K562 (cell line): ENCODE measurements around the gene SETD7. TPM values are rescaled to one million over a fixed set of nuclear protein-coding genes. Genes with fewer than 3 reads are reported as not detected.

Experiments
- ATAC-seq: fragments of 200-7000 bp; cut with Tn5 transposase; 3 replicates; pipeline ENCODE4 v1.9.1; 2020; ENCODE audit warnings: moderate library complexity
- BruUV-seq: library from RNA; stranded (reverse); fragments of 400-500 nt; replicated peaks from 2 replicates; lab custom pipeline; 2021; lab: Mats Ljungman, UMichigan
- CTCF ChIA-PET: fragments of 300-600 bp; formaldehyde crosslinking; extraction: SDS; loops from one replicate; lab custom pipeline; 2021; ENCODE audit warnings: low intra/inter-chr PET ratio; lab: Yijun Ruan, JAX
- POLR2A ChIA-PET: fragments of 300-600, 350-650 bp; sonication (Branson Sonifier 250); formaldehyde crosslinking; extraction: SDS; loops from one replicate; lab custom pipeline; 2021; ENCODE audit warnings: antibody characterized with exemption, inconsistent platforms; lab: Yijun Ruan, JAX
- DNase-seq, 4 experiments: peaks; one replicate each; pipeline versions ENCODE4 v3.0.0 to v3.0.0-alpha.2; 2011 to 2018; ENCODE audit warnings: low spot score in 3 of 4, mixed read lengths in 3 of 4; ENCODE audit errors: extremely low read depth in 1 of 4
- FAIRE-seq: peaks from 2 replicates; lab custom pipeline; 2011; peaks lifted over from hg19 to GRCh38; lab: Jason Lieb, UNC
- H2AFZ ChIP-seq: 2 replicates; pipeline ENCODE4 v1.6.0; 2011; ENCODE audit warnings: low read depth, low read length, control low read depth, inconsistent platforms
- H3K27ac ChIP-seq: fragments of 200-600 bp; 3 replicates; pipeline ENCODE4 v1.8.0; 2011; ENCODE audit warnings: low read depth, mild to moderate bottlenecking, control low read depth, inconsistent platforms, low read length, moderate library complexity, mixed read lengths; ENCODE audit errors: extremely low read depth
- H3K27me3 ChIP-seq, 2 experiments: fragments of 300-600 bp in 1 of 2; 2 replicates in 1 of 2; 3 replicates in 1 of 2; pipeline versions ENCODE4 v1.6.0 to v1.8.0; 2011; ENCODE audit warnings: inconsistent platforms in 2 of 2, low read length in 2 of 2, mild to moderate bottlenecking in 1 of 2, mixed read lengths in 1 of 2, moderate library complexity in 1 of 2; ENCODE audit not compliant: control insufficient read depth in 2 of 2, insufficient read depth in 2 of 2
- H3K36me3 ChIP-seq: fragments of 300-600 bp; 3 replicates; pipeline ENCODE4 v1.8.0; 2011; ENCODE audit warnings: mild to moderate bottlenecking, low read length, inconsistent platforms; ENCODE audit not compliant: control insufficient read depth, insufficient read depth
- H3K4me1 ChIP-seq, 2 experiments: fragments of 200-600 bp in 1 of 2; replicated peaks in 1 of 2; 2 replicates in 1 of 2; 3 replicates in 1 of 2; pipeline versions ENCODE4 v1.5.1 to v1.8.0; 2011; ENCODE audit warnings: inconsistent platforms in 2 of 2, low read length in 2 of 2, mild to moderate bottlenecking in 1 of 2, mixed read lengths in 1 of 2, moderate library complexity in 1 of 2; ENCODE audit not compliant: control insufficient read depth in 2 of 2, insufficient read depth in 2 of 2
- H3K4me2 ChIP-seq: 2 replicates; pipeline ENCODE4 v1.6.1; 2011; ENCODE audit warnings: low read length, control low read depth, inconsistent platforms, mixed read lengths; ENCODE audit not compliant: insufficient read depth
- H3K4me3 ChIP-seq: fragments of 200-600 bp; sonication (generic), shearing (Covaris generic); 2 replicates; pipeline ENCODE4 v1.5.1; 2016; ENCODE audit warnings: control low read depth, inconsistent platforms
- H3K79me2 ChIP-seq: fragments of 200-600 bp; 3 replicates; pipeline ENCODE4 v1.8.0; 2011; ENCODE audit warnings: low read length, inconsistent platforms; ENCODE audit not compliant: control insufficient read depth, insufficient read depth
- H3K9ac ChIP-seq, 2 experiments: 2 replicates each; pipeline versions ENCODE4 v1.6.0 to v1.6.1; 2011; ENCODE audit warnings: low read depth in 2 of 2, low read length in 2 of 2, control low read depth in 1 of 2, inconsistent platforms in 1 of 2, mild to moderate bottlenecking in 1 of 2, mixed read lengths in 1 of 2; ENCODE audit not compliant: insufficient read depth in 1 of 2
- H3K9me1 ChIP-seq: one replicate; pipeline ENCODE4 v1.6.0; 2011; ENCODE audit warnings: inconsistent platforms, mild to moderate bottlenecking, low read length, moderate library complexity; ENCODE audit not compliant: control insufficient read depth, insufficient read depth
- H3K9me3 ChIP-seq: replicated peaks from 2 replicates; pipeline ENCODE4 v1.5.1; 2011; ENCODE audit warnings: low read depth, low read length, inconsistent platforms; ENCODE audit not compliant: control insufficient read depth, insufficient read depth
- H4K20me1 ChIP-seq: replicated peaks from 2 replicates; pipeline ENCODE4 v1.6.1; 2011; ENCODE audit warnings: low read length, inconsistent platforms, mixed read lengths; ENCODE audit not compliant: control insufficient read depth, insufficient read depth
- ELF1 ChIP-seq: fragments of 200-800 bp; sonication (Bioruptor generic); IDR thresholded peaks from 2 replicates; pipeline ENCODE4 v1.6.1; 2016; ENCODE audit warnings: missing genetic modification characterization, missing compliant biosample characterization
- GTF2E2 ChIP-seq: fragments of 200-800 bp; sonication (Bioruptor generic); IDR thresholded peaks from 2 replicates; pipeline ENCODE4 v1.6.1; 2016; ENCODE audit warnings: missing genetic modification characterization, missing compliant biosample characterization
- JUN ChIP-seq, 2 experiments: sonication (generic) in 1 of 2; formaldehyde crosslinking in 1 of 2; IDR thresholded peaks; 2 replicates each; pipeline versions ENCODE4 v1.6.1 to v1.8.0; 2012 to 2022; ENCODE audit warnings: borderline replicate concordance in 2 of 2, mild to moderate bottlenecking in 2 of 2, improper control_type of control experiment in 1 of 2, low read depth in 1 of 2, low read length in 1 of 2, missing genetic modification reagents in 1 of 2
- KDM1A ChIP-seq, 2 experiments: fragments of 450-650 bp; IDR thresholded peaks; 2 replicates each; pipeline ENCODE4 v1.6.1; 2016; ENCODE audit warnings: mild to moderate bottlenecking in 2 of 2
- LCOR ChIP-seq: sonication (generic); formaldehyde crosslinking; IDR thresholded peaks from 2 replicates; pipeline ENCODE4 v1.8.0; 2022; ENCODE audit warnings: mild to moderate bottlenecking, missing genetic modification reagents
- RBM25 ChIP-seq: fragments of 200-400 bp; formaldehyde crosslinking; IDR thresholded peaks from 2 replicates; pipeline ENCODE4 v1.6.1; 2018; ENCODE audit warnings: low read length, low read depth, moderate library complexity; ENCODE audit not compliant: severe bottlenecking
- SMAD3 ChIP-seq: fragments of 450-650 bp; formaldehyde crosslinking; conservative IDR thresholded peaks from 2 replicates; pipeline ENCODE4 v1.4.0; 2020; ENCODE audit warnings: mild to moderate bottlenecking
- WGBS: fragments of 100-300 bp; shearing (Covaris generic); methylation state at CpG from one replicate; pipeline ENCODE4 v1.1.6; 2016; ENCODE audit warnings: low coverage, mixed read lengths; ENCODE audit not compliant: insufficient coverage; ENCODE audit errors: missing lambda C conversion rate; 5-methylcytosine and 5-hydroxymethylcytosine counted together
- in situ Hi-C: fragments of 300-500 bp; cut with MboI; formaldehyde crosslinking; loops from 4 replicates; pipeline ENCODE4 v1.15.0; 2018; ENCODE audit warnings: inconsistent platforms, mixed read lengths
- intact Hi-C: fragments of 100-400 bp; cut with micrococcal nuclease; formaldehyde crosslinking; loops from 2 replicates; pipeline ENCODE4 v1.14.2; 2022
- polyA plus RNA-seq, 8 experiments: library from polyadenylated mRNA; depleted of rRNA in 4 of 8; stranded (reverse) in 5 of 8; unstranded in 3 of 8; fragments of >200 nt; fragmentation: Nextera tagmentation in 2 of 8; fragmentation: Illumina TruSeq in 1 of 8; extraction: Ambion mirVana in 2 of 8; extraction: Trizol in 1 of 8; gene quantifications; 2 replicates each; pipeline versions ENCODE4 v1.2.1 to v1.2.3, GENCODE V29; 2011 to 2014; ENCODE audit warnings: inconsistent platforms in 1 of 8, missing spikeins in 1 of 8
- total RNA-seq, 7 experiments: library from RNA; depleted of rRNA in 6 of 7; stranded (reverse); fragments of >200 nt in 6 of 7; fragmentation: Illumina TruSeq in 2 of 7; extraction: Trizol in 2 of 7; gene quantifications; 2 replicates each; pipeline versions ENCODE4 v1.2.1 to v1.2.3, GENCODE V29; 2011 to 2021; ENCODE audit warnings: low replicate concordance in 1 of 7

SETD7 gene
- total and polyA plus RNA-seq, 9 of the 15 experiments (the other 6 are each of a cell fraction or from before 2014, with no cell fraction given): 0.37 to 2.4 (median 1.7) TPM

DNA sequence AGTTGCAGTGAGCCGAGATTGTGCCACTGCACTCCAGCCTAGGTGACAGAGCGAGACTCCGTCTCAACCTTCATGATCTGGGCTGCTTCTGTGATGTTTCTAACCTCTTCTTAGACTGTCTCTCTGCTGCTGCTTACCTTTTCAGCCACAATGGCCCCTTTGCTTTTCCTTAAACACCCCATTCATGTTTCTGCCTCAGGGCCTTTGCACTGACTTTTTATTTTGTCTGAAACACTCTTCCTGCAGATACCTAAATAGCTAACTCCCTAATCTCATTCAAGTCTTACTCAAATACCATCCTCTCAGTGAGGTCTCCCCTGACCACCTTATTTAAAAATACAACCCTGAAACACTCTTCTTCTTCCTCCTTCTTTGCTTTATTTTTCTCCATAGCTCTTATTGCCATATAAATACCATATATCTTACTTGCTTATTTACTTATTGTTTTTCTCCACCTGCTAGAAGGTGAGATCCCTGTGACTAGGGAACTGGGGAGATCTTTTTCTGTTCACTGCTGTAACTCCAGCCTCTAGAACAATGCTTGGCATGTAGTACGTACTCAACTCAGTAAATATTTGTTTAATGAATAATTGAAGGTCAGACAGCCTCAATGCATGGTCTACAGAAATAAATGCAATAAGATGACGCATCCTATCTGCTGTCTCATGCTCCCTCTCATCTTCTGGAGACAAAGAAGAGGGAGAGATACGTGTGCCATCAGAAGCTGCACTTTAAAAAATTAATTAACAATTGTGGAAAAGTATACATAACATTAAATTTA lies 43.8 kb upstream of the SETD7 start:
- Histone ChIP-seq H3K4me1 (no peaks in the 10 kb centered on the region), H3K9me1 (no peaks in the 10 kb centered on the region), H4K20me1 (no peaks in the 10 kb centered on the region), H3K4me2 (no peak overlapping the region), H2AFZ (no peak overlapping the region), H3K27ac (no peak overlapping the region), H3K9ac (no peak overlapping the region), H3K27me3 (peaks cover 35 to 39% of the 10 kb centered on the region in 2 experiments), H3K79me2 (no peaks in the 10 kb centered on the region), H3K4me3 (no peak overlapping the region), H3K9me3 (no peaks in the 10 kb centered on the region), H3K36me3 (no peaks in the 10 kb centered on the region)
- POLR2A ChIA-PET: interaction anchor here (0.5 kb wide), 2 partner anchors 438 to 442 kb away, joined by 3 read pairs; no protein-coding TSS in a partner anchor
- no TSS peak for BruUV-seq
- TF ChIP-seq GTF2E2 (tag) (no peak), ELF1 (tag) (no peak), LCOR (CRISPR knock-in tag) (no peak), SMAD3 (CRISPR knock-in tag) (no peak), JUN (IDR thresholded peaks at IDR 0.05; ENCODE audit: borderline replicate concordance, low read depth, low read length) (no peak), JUN (CRISPR knock-in tag; IDR thresholded peaks at IDR 0.05; ENCODE audit: borderline replicate concordance) (no peak), RBM25 (peak; percentile 37), KDM1A (IDR thresholded peaks at IDR 0.05) (no peak)
- no peak for ATAC-seq
- in situ Hi-C loops: no loop called here
- DNase-seq: no peak
- CTCF ChIA-PET: no interaction called here
- 1% methylated on average over 6 of the region's 6 CpGs for WGBS
- intact Hi-C loops: no loop called here
- FAIRE-seq: no peak
